Measurements from ENCODE around the gene KLK10.

DNA sequence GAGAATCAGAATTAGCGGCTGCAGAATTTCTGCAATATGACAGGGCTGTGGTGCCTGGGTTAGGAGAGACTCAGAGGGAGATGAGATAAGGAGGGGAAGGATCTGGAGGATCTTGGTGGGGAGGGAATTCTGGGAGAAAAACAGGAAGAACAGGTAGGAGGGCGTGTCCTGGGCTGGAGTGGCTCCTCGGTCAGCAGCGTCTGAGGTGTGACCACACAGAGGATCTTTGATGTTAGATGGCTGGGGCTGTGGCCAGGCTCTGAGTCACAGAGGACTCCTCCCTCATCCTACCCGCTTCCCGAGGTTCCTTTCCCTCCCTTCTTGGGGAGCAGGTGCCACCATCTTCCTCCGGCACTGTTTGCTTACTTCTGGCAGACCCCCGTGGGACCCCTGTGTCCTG lies 43.7 kb downstream of the KLK10 start:
- TF ChIP-seq, protein P1, sequence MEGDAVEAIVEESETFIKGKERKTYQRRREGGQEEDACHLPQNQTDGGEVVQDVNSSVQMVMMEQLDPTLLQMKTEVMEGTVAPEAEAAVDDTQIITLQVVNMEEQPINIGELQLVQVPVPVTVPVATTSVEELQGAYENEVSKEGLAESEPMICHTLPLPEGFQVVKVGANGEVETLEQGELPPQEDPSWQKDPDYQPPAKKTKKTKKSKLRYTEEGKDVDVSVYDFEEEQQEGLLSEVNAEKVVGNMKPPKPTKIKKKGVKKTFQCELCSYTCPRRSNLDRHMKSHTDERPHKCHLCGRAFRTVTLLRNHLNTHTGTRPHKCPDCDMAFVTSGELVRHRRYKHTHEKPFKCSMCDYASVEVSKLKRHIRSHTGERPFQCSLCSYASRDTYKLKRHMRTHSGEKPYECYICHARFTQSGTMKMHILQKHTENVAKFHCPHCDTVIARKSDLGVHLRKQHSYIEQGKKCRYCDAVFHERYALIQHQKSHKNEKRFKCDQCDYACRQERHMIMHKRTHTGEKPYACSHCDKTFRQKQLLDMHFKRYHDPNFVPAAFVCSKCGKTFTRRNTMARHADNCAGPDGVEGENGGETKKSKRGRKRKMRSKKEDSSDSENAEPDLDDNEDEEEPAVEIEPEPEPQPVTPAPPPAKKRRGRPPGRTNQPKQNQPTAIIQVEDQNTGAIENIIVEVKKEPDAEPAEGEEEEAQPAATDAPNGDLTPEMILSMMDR (IDR thresholded peaks at IDR 0.05): no peak
- TF ChIP-seq POLR2A (IDR thresholded peaks at IDR 0.05): peak in 1 of 2 donors; percentile 12

Measured in thyroid gland (tissue), 4 donors.